Activated naive CD8-positive, alpha-beta T cell treated with anti-CD3 and anti-CD28 coated beads for 36 hours (primary cell): ENCODE measurements around the gene MAP2K6. TPM values are rescaled to one million over a fixed set of nuclear protein-coding genes. Genes with fewer than 3 reads are reported as not detected.
"Not testable (repeated sequence)": the region's sequence is repeated elsewhere in the genome, so short reads cannot be mapped to it uniquely, and the experiment has no call there.

Source experiments
- DNase-seq: peaks from one replicate; pipeline ENCODE4 v3.0.0; 2021
- H3K27ac Mint-ChIP-seq: one replicate; pipeline ENCODE4 v1.8.0; 2022; ENCODE audit warnings: mild to moderate bottlenecking, moderate library complexity, mixed read lengths
- H3K27me3 Mint-ChIP-seq: one replicate; pipeline ENCODE4 v1.8.0; 2022; ENCODE audit warnings: mild to moderate bottlenecking, mixed read lengths
- H3K36me3 Mint-ChIP-seq: one replicate; pipeline ENCODE4 v1.8.0; 2021; ENCODE audit warnings: mild to moderate bottlenecking, mixed read lengths
- H3K4me1 Mint-ChIP-seq: one replicate; pipeline ENCODE4 v1.8.0; 2021; ENCODE audit warnings: mixed read lengths
- H3K4me3 Mint-ChIP-seq: one replicate; pipeline ENCODE4 v1.8.0; 2022; ENCODE audit warnings: mild to moderate bottlenecking, moderate library complexity, mixed read lengths
- H3K9me3 Mint-ChIP-seq: one replicate; pipeline ENCODE4 v1.8.0; 2022; ENCODE audit warnings: mixed read lengths
- total RNA-seq, 2 experiments: library from RNA; stranded (reverse); gene quantifications; one replicate each; pipeline ENCODE4 v1.2.3, GENCODE V29; 2021

The MAP2K6 gene
- total RNA-seq, 2 experiments from 2014 or later = 2.7 to 2.9 TPM

- DNase-seq = no peak
- H3K27ac Mint-ChIP-seq = no peak overlapping the region
- no peak overlapping the region for H3K4me3 Mint-ChIP-seq
- peaks cover 3% of the 10 kb centered on the region for H3K36me3 Mint-ChIP-seq
- H3K27me3 Mint-ChIP-seq = no peaks in the 10 kb centered on the region
- no peaks in the 10 kb centered on the region for H3K9me3 Mint-ChIP-seq
- H3K4me1 Mint-ChIP-seq = peaks cover 7% of the 10 kb centered on the region
These were observed 46.7 kb downstream of the MAP2K6 start for GRCh38 chr17:69460963-69461922.

GRCh38 chr17:69461951-69462369 lies 47.5 kb downstream of the MAP2K6 start:
- Mint-ChIP-seq H3K27me3 (no peaks in the 10 kb centered on the region), H3K27ac (no peak overlapping the region), H3K9me3 (no peaks in the 10 kb centered on the region), H3K4me1 (peaks cover 9% of the 10 kb centered on the region), H3K4me3 (no peak overlapping the region), H3K36me3 (peaks cover 3% of the 10 kb centered on the region)
- DNase-seq = no peak

DNA sequence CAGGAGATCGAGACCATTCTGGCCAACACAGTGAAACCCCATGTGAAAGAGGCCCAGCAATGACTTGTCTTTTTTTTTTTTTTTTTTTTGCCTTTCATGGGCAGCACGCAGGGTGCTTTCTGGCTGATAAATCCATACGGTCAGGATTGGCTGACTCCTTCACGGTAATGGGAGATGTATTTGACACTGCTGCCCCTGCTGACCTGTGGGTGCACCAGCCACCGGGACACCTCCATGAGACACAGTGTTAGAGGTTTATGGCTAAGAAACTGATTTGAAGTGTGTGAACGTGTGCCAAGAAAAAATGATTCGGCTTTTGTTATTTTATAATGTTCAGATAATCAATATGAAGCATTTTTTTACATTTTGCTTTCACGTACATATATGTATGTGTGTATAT lies 48.4 kb downstream of the MAP2K6 start:
- no peak for DNase-seq
- no peak overlapping the region for H3K4me3 Mint-ChIP-seq
- no peaks in the 10 kb centered on the region for H3K9me3 Mint-ChIP-seq
- peaks cover under 1% of the 10 kb centered on the region for H3K36me3 Mint-ChIP-seq
- no peaks in the 10 kb centered on the region for H3K27me3 Mint-ChIP-seq
- H3K4me1 Mint-ChIP-seq = peaks cover 9% of the 10 kb centered on the region
- no peak overlapping the region for H3K27ac Mint-ChIP-seq

DNA sequence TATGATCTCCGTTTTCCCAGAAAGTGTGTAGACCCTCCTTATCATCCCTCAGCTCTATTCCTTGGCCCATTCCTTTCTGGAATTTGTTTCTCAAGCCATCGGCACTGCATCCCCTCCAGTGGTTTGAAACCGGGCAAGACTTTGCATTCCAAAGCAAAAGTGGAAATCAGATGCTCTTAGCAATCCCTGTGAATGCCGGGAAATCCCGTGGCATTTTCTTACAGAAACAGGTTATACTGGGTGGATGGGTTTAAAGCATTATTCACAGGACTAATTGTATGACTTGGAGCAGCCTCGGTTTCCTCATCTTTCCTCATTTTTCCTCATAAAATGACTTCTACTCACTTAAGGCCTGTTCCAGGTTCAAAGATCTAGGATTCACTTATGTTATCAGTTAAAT lies 52.0 kb downstream of the MAP2K6 start:
- H3K9me3 Mint-ChIP-seq = no peaks in the 10 kb centered on the region
- H3K4me1 Mint-ChIP-seq = peaks cover 5% of the 10 kb centered on the region
- no peaks in the 10 kb centered on the region for H3K27me3 Mint-ChIP-seq
- peaks cover 16% of the 10 kb centered on the region for H3K36me3 Mint-ChIP-seq
- H3K27ac Mint-ChIP-seq = no peak overlapping the region
- no peak for DNase-seq
- H3K4me3 Mint-ChIP-seq = no peak overlapping the region

DNA sequence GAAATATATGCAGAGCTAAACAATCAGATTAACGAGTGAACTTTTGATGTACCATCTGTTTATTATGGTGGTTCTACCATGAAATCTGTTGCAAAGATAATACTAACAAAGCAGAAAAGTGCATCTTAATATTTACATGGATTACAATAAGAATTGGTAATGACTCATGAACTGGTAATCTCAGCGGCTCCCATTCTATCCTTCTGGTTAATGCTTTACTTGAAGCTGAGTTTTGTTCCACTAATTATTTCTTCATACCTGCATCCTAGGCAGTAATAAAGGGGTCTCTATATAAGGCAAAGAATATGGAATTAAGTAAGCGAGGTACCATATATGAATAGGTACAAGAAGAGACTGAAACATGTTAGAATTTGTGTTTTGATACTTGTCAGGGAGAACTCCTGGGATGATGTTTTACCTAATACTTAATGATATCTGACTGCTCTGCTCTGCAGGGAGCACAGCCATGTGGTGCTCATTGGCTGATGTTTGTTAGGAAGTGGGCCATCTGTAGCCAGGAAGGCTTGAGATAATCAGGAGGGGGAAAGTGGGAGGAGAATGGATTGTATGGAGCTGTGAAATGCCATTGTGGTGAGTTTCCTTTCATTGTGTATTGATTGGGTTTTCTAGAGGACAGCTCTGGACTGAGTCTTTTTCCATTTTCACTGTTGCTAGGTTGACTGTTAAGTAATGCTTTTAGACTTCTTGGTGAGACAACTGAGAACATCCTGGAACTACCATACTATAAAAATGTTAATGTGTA lies 52.6 kb downstream of the MAP2K6 start:
- Mint-ChIP-seq H3K27ac (no peak overlapping the region), H3K4me3 (no peak overlapping the region), H3K36me3 (peaks cover 16% of the 10 kb centered on the region), H3K4me1 (peaks cover 5% of the 10 kb centered on the region), H3K9me3 (no peaks in the 10 kb centered on the region), H3K27me3 (no peaks in the 10 kb centered on the region)
- no peak for DNase-seq

- H3K9me3 Mint-ChIP-seq = no peaks in the 10 kb centered on the region
- DNase-seq = no peak
- no peaks in the 10 kb centered on the region for H3K27me3 Mint-ChIP-seq
- no peak overlapping the region for H3K4me3 Mint-ChIP-seq
- peaks cover 5% of the 10 kb centered on the region for H3K4me1 Mint-ChIP-seq
- peaks cover 16% of the 10 kb centered on the region for H3K36me3 Mint-ChIP-seq
- H3K27ac Mint-ChIP-seq = no peak overlapping the region
These were observed 53.7 kb downstream of the MAP2K6 start for GRCh38 chr17:69468207-69468606.

DNA sequence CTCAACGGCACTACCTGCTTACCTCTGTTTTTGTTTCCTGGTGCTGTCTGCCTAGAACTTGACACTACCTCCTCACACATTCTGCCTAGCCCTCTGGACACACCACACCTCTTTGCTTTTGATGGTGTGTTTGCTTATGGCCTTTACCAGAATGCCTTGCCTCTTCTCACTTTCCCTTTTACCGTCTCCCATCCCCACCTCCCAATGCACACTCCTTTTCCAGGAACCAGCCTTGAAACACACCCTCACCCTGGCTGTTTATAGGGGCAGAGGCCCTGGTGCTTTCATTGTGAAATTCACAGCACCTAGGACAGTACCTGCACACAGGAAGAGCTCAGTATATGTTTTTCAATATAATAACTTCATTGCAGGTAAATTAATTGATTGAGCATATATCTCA lies 56.2 kb downstream of the MAP2K6 start:
- H3K27me3 Mint-ChIP-seq = no peaks in the 10 kb centered on the region
- H3K4me1 Mint-ChIP-seq = peaks cover 5% of the 10 kb centered on the region
- no peak overlapping the region for H3K4me3 Mint-ChIP-seq
- no peaks in the 10 kb centered on the region for H3K9me3 Mint-ChIP-seq
- no peak overlapping the region for H3K27ac Mint-ChIP-seq
- peaks cover 21% of the 10 kb centered on the region for H3K36me3 Mint-ChIP-seq
- DNase-seq = no peak

DNA sequence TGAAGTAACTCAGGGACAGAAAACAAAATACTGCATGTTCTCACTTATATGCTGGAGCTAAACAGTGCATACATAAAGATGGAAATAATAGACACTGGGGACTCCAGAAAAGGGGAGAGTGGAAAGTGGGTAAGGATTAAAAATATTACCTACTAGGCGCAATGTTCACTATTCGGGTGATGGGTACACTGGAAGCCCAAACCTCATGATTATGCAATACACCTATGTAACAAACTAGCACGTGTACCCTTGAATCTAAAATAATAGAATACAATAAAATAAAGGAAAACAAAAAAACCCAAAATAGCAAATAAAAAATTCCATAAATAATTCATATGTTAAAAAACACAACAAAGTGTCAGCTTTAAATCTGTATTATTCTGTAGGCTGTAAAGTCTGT lies 56.9 kb downstream of the MAP2K6 start:
- H3K36me3 Mint-ChIP-seq = peaks cover 23% of the 10 kb centered on the region
- no peaks in the 10 kb centered on the region for H3K27me3 Mint-ChIP-seq

GRCh38 chr17:69473841-69474831 lies 59.6 kb downstream of the MAP2K6 start:
- Mint-ChIP-seq H3K4me1 (peaks cover 20% of the 10 kb centered on the region), H3K27ac (no peak overlapping the region)

More for the DNA sequence above, 56.9 kb downstream of the MAP2K6 start:
- H3K27ac Mint-ChIP-seq = no peak overlapping the region
- no peaks in the 10 kb centered on the region for H3K9me3 Mint-ChIP-seq
- H3K4me1 Mint-ChIP-seq = peaks cover 6% of the 10 kb centered on the region
- DNase-seq = no peak
- no peak overlapping the region for H3K4me3 Mint-ChIP-seq

DNA sequence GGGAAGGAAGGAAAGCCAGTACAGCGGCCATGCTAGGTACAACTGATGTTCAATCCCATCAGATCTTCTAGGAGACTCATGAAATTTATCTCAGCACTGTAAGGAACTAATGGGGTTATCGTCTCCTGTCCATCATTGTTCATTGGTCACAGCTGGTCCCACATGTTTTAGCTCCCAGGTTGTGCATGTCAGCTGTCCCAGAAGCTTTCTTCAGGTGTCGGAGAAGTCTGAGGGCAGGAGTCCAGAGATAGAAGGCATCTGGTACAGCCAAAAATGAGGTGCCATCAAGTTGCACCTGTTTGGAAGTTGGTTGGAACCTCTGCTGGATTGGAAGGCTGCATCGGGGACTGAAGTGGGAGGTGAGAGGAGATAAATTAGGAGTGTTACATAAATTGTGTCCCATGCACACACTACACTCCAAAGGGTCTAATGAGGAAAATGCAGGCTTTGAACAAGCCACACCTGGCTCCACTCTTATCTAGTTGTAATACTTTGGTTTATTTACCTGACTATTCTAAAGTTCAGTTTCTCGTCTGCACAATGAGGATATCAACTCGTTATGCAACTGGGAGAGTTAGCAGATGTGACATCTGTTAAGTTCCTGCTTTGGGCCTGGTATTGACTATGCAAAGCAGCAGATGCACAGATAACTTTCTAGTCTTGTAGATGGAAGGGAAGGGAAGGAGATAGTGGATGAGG lies 62.9 kb downstream of the MAP2K6 start:
- H3K4me1 Mint-ChIP-seq = peaks cover 19% of the 10 kb centered on the region
- no peak for DNase-seq

More at GRCh38 chr17:69473841-69474831, 59.6 kb downstream of the MAP2K6 start:
- Mint-ChIP-seq H3K36me3 (peaks cover 27% of the 10 kb centered on the region), H3K27me3 (no peaks in the 10 kb centered on the region), H3K4me3 (no peak overlapping the region), H3K9me3 (no peaks in the 10 kb centered on the region)
- DNase-seq = no peak

DNA sequence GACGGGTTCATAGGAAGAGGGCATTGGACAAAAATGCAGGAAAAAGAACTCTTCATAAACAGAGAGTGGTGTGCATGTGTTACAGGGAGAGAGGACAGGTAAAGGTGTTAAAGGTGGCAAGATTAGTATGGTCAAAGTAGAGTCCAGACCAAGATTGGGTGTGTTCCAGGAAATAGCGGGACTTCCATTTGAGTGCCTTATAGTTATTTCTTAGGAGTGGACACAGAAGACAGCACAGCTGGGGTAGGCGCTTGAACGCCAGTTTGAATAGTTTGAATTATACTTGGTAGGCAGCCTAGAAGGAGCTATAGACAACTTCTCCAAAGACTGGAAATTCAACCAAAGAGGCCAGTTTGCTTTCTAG lies 63.4 kb downstream of the MAP2K6 start:
- no peaks in the 10 kb centered on the region for H3K9me3 Mint-ChIP-seq
- DNase-seq = no peak
- no peak overlapping the region for H3K4me3 Mint-ChIP-seq
- H3K36me3 Mint-ChIP-seq = peaks cover 16% of the 10 kb centered on the region
- peaks cover 19% of the 10 kb centered on the region for H3K4me1 Mint-ChIP-seq
- H3K27ac Mint-ChIP-seq = no peak overlapping the region
- H3K27me3 Mint-ChIP-seq = no peaks in the 10 kb centered on the region

More for the DNA sequence above, 62.9 kb downstream of the MAP2K6 start:
- Mint-ChIP-seq H3K9me3 (no peaks in the 10 kb centered on the region), H3K4me3 (no peak overlapping the region), H3K27ac (no peak overlapping the region), H3K27me3 (no peaks in the 10 kb centered on the region), H3K36me3 (peaks cover 16% of the 10 kb centered on the region)

- Mint-ChIP-seq H3K9me3 (no peaks in the 10 kb centered on the region), H3K4me1 (peaks cover 19% of the 10 kb centered on the region), H3K4me3 (no peak overlapping the region), H3K36me3 (peaks cover 16% of the 10 kb centered on the region), H3K27me3 (no peaks in the 10 kb centered on the region), H3K27ac (no peak overlapping the region)
- DNase-seq = no peak
These were observed 64.4 kb downstream of the MAP2K6 start for GRCh38 chr17:69478916-69479315.

- H3K27me3 Mint-ChIP-seq, H3K4me3 Mint-ChIP-seq, H3K27ac Mint-ChIP-seq, DNase-seq, H3K9me3 Mint-ChIP-seq: not testable (repeated sequence)
- Mint-ChIP-seq H3K36me3 (peaks cover 12% of the 10 kb centered on the region), H3K4me1 (peaks cover 19% of the 10 kb centered on the region)
These were observed 65.3 kb downstream of the MAP2K6 start for GRCh38 chr17:69479756-69480155.

DNA sequence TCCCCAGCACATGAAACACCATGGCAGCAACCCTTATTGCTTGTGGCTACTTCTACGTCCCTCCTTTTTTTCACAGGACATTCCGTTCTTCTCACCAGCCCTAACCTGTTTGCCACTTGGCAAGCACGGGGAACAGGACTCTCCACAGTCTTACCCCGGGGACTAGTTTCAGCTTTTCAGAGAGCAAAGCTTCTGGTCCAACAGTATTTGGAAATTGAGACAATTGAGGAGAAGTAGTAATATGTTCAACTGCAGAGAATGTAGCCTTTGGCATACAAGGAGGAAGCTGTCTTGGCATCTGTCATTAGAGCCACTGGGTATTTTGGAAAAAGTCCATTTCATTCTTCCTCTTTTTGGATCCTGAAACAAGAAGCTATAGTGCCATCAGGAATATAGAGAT lies 65.7 kb downstream of the MAP2K6 start:
- H3K9me3 Mint-ChIP-seq = no peaks in the 10 kb centered on the region
- H3K36me3 Mint-ChIP-seq = peaks cover 12% of the 10 kb centered on the region
- H3K27me3 Mint-ChIP-seq = no peaks in the 10 kb centered on the region

More for the DNA sequence above, 65.7 kb downstream of the MAP2K6 start:
- Mint-ChIP-seq H3K4me3 (no peak overlapping the region), H3K4me1 (peaks cover 21% of the 10 kb centered on the region), H3K27ac (no peak overlapping the region)
- DNase-seq = no peak
